DND-41 (cell line): Measurements from ENCODE around the gene GALNT7.

Experiments
- ATAC-seq: fragments of 200-7000 bp; cut with Tn5 transposase; 3 replicates; pipeline ENCODE4 v1.9.1; 2021; ENCODE audit warnings: low read depth; ENCODE audit not compliant: insufficient read depth
- DNase-seq: peaks from one replicate; pipeline ENCODE4 v3.0.0-alpha.2; 2020
- H2AFZ ChIP-seq: 2 replicates; pipeline ENCODE4 v1.6.0; 2012; ENCODE audit warnings: low read depth, low read length
- H3K27ac ChIP-seq: 2 replicates; pipeline ENCODE4 v1.5.1; 2012; ENCODE audit warnings: low read length, inconsistent platforms
- H3K27me3 ChIP-seq: fragments of 200-600 bp; sonication (generic); 2 replicates; pipeline ENCODE4 v1.6.0; 2012; ENCODE audit warnings: low read length, mild to moderate bottlenecking, inconsistent platforms; ENCODE audit not compliant: insufficient read depth, poor library complexity
- H3K36me3 ChIP-seq: 2 replicates; pipeline ENCODE4 v1.5.1; 2012; ENCODE audit warnings: low read length, inconsistent platforms; ENCODE audit not compliant: insufficient read depth
- H3K4me1 ChIP-seq: 2 replicates; pipeline ENCODE4 v1.5.1; 2012; ENCODE audit warnings: mild to moderate bottlenecking, low read length; ENCODE audit not compliant: insufficient read depth
- H3K4me2 ChIP-seq: 2 replicates; pipeline ENCODE4 v1.6.0; 2012; ENCODE audit warnings: mild to moderate bottlenecking, moderate library complexity, low read length, inconsistent platforms; ENCODE audit not compliant: insufficient read depth
- H3K4me3 ChIP-seq, 2 experiments: fragments of 200-600 bp in 1 of 2; shearing (Covaris generic) in 1 of 2; 2 replicates each; pipeline ENCODE4 v1.5.1; 2012 to 2016; ENCODE audit warnings: inconsistent platforms in 2 of 2, low read length in 2 of 2, mild to moderate bottlenecking in 2 of 2, low read depth in 1 of 2, moderate library complexity in 1 of 2
- H3K79me2 ChIP-seq: 2 replicates; pipeline ENCODE4 v1.6.0; 2012; ENCODE audit warnings: low read length, inconsistent platforms; ENCODE audit not compliant: insufficient read depth
- H3K9ac ChIP-seq: 2 replicates; pipeline ENCODE4 v1.6.0; 2012; ENCODE audit warnings: low read depth, mild to moderate bottlenecking, inconsistent platforms, low read length, moderate library complexity
- H3K9me3 ChIP-seq: 2 replicates; pipeline ENCODE4 v1.5.1; 2012; ENCODE audit warnings: low read length, moderate library complexity, mild to moderate bottlenecking, inconsistent platforms; ENCODE audit not compliant: insufficient read depth, severe bottlenecking
- H4K20me1 ChIP-seq: 2 replicates; pipeline ENCODE4 v1.6.0; 2012; ENCODE audit warnings: low read length; ENCODE audit not compliant: insufficient read depth
- EZH2 ChIP-seq: IDR thresholded peaks from 3 replicates; pipeline ENCODE4 v1.6.1; 2012; ENCODE audit warnings: borderline replicate concordance, low read depth, mild to moderate bottlenecking, moderate library complexity, low read length, inconsistent platforms; ENCODE audit not compliant: severe bottlenecking
- TF ChIP-seq, protein P1 (sequence below): IDR thresholded peaks from 2 replicates; pipeline ENCODE4 v1.5.1; 2012; ENCODE audit warnings: borderline replicate concordance, low read length, moderate library complexity, mild to moderate bottlenecking; ENCODE audit not compliant: poor library complexity, severe bottlenecking; ENCODE audit errors: extremely low read depth

The GALNT7 gene

GRCh38 chr4:173332963-173333657 lies 164.5 kb downstream of the GALNT7 start:
- H3K9ac ChIP-seq, result peak overlapping the region; percentile 100
- H3K4me3 ChIP-seq, result peak overlapping the region; percentile 90 to 92
- no peak for DNase-seq
- peak overlapping the region; percentile 100 for H3K27ac ChIP-seq
- peaks cover 84% of the 10 kb centered on the region for H3K79me2 ChIP-seq
- ATAC-seq, result no peak
- H4K20me1 ChIP-seq, result peaks cover 37% of the 10 kb centered on the region
- H3K27me3 ChIP-seq, result no peaks in the 10 kb centered on the region
- H3K9me3 ChIP-seq, result no peaks in the 10 kb centered on the region
- peak overlapping the region; percentile 68 for H3K4me2 ChIP-seq
- H3K4me1 ChIP-seq, result peaks cover 60% of the 10 kb centered on the region
- no peak overlapping the region for H2AFZ ChIP-seq
- H3K36me3 ChIP-seq, result peaks cover 57% of the 10 kb centered on the region
- TF ChIP-seq EZH2, result no peak
- TF ChIP-seq, protein P1, sequence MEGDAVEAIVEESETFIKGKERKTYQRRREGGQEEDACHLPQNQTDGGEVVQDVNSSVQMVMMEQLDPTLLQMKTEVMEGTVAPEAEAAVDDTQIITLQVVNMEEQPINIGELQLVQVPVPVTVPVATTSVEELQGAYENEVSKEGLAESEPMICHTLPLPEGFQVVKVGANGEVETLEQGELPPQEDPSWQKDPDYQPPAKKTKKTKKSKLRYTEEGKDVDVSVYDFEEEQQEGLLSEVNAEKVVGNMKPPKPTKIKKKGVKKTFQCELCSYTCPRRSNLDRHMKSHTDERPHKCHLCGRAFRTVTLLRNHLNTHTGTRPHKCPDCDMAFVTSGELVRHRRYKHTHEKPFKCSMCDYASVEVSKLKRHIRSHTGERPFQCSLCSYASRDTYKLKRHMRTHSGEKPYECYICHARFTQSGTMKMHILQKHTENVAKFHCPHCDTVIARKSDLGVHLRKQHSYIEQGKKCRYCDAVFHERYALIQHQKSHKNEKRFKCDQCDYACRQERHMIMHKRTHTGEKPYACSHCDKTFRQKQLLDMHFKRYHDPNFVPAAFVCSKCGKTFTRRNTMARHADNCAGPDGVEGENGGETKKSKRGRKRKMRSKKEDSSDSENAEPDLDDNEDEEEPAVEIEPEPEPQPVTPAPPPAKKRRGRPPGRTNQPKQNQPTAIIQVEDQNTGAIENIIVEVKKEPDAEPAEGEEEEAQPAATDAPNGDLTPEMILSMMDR, result no peak

GRCh38 chr4:173333658-173334084 lies 165.1 kb downstream of the GALNT7 start:
- H3K27ac ChIP-seq, result peak overlapping the region; percentile 100
- H3K4me2 ChIP-seq, result peak overlapping the region; percentile 68
- ATAC-seq (peak; percentile 22), DNase-seq (peak; percentile 79)
- H2AFZ ChIP-seq, result peak overlapping the region; percentile 24
- peaks cover 37% of the 10 kb centered on the region for H4K20me1 ChIP-seq
- peak overlapping the region; percentile 90 to 92 for H3K4me3 ChIP-seq
- H3K9ac ChIP-seq, result peak overlapping the region; percentile 100
- no peaks in the 10 kb centered on the region for H3K27me3 ChIP-seq
- peaks cover 60% of the 10 kb centered on the region for H3K4me1 ChIP-seq
- H3K9me3 ChIP-seq, result no peaks in the 10 kb centered on the region
- H3K36me3 ChIP-seq, result peaks cover 51% of the 10 kb centered on the region
- peaks cover 88% of the 10 kb centered on the region for H3K79me2 ChIP-seq
- TF ChIP-seq EZH2, result no peak
- TF ChIP-seq, protein P1, result no peak

DNA sequence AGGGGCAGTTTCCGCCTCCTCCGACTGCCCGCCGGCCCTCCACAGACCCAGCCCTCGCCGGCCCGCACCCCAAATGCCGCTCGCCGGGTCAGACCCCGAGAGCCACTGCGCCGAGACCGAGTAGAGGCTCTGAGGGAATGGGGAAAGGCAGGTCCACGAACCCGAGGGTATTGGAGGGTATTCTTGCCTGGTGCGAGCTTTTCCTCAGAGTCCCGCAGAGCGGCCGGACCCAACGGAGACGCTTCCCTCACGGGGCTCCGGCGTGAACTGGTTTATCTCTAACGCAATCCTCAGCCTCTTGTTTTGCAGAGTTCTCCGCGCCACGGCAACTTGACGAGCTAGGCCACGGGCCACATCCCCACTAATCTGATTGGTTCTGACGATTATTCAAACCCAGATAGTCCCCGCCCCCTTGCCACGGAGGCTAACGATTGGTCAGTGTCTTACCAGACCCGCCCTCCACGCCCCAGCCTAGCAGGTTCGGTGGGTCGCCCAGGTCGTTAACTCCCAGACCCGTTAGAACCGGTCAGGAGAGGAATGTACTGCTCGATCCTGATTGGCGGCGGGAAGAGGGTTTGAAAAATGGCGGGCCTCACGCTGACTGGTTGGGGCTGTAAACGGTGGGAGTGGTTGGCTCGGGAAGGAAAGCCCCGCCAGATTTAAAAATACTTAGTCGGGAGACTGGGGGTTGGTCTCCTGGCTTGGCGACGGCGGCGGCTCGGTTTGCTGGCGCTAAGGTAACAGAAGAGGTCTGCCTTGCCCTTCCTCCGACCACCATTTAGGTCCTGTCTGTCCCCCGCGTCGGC lies 165.7 kb downstream of the GALNT7 start, which contains the start of gene HMGB2:
HMGB2 (minus strand) TSS at position 274 of the 806 bp plus-strand sequence. CDS start 709 bp downstream, outside the sequence.
- H2AFZ ChIP-seq, result peak within 1 kb of the TSS; percentile 91
- H4K20me1 ChIP-seq, result peaks cover 32% of the 10 kb centered on the region
- H3K4me3 ChIP-seq, result peak within 1 kb of the TSS; percentile 90 to 92
- peaks cover 88% of the 10 kb centered on the region for H3K79me2 ChIP-seq
- H3K4me2 ChIP-seq, result peak within 1 kb of the TSS; percentile 94
- H3K9me3 ChIP-seq, result no peaks in the 10 kb centered on the region
- H3K4me1 ChIP-seq, result peaks cover 58% of the 10 kb centered on the region
- TF ChIP-seq, protein P1, result no peak
- TF ChIP-seq EZH2, result no peak
- H3K27me3 ChIP-seq, result no peaks in the 10 kb centered on the region
- DNase-seq (peak; percentile 100), ATAC-seq (peak; percentile 82)
- peak within 1 kb of the TSS; percentile 100 for H3K9ac ChIP-seq
- peaks cover 45% of the 10 kb centered on the region for H3K36me3 ChIP-seq
- H3K27ac ChIP-seq, result peak within 1 kb of the TSS; percentile 100
